GM21619 (cell line): ENCODE data around the gene BRIP1.

Experiments used
- ATAC-seq: cut with Tn5 transposase; IDR thresholded peaks from one replicate; pipeline ENCODE4 v1.9.1; 2021; ENCODE audit not compliant: unreplicated experiment

BRIP1 gene

GRCh38 chr17:61764846-61765245 is 98.5 kb downstream of the BRIP1 start:
- ATAC-seq = no peak

GRCh38 chr17:61761827-61762226 is 101.5 kb downstream of the BRIP1 start:
- no peak for ATAC-seq

GRCh38 chr17:61759362-61759761 is 104.0 kb downstream of the BRIP1 start:
- no peak for ATAC-seq

DNA sequence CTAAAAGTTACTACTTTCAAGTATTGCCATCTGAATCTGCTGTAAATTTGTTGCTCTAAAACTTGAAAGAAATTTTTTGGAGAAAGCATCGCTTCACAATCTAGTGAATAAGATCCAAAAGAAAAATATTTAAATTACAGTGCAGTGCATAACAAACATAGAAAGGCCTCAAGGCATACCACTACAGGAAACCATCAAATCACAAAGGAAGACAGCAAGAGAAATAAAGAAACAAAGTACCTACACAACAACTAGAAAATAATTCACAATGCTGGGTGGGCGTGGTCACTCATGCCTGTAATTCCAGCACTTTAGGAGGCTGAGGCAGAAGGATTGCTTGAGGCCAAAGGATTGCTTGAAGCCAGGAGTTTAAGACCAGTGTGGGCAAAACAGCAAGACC is 104.9 kb downstream of the BRIP1 start:
- no peak for ATAC-seq

DNA sequence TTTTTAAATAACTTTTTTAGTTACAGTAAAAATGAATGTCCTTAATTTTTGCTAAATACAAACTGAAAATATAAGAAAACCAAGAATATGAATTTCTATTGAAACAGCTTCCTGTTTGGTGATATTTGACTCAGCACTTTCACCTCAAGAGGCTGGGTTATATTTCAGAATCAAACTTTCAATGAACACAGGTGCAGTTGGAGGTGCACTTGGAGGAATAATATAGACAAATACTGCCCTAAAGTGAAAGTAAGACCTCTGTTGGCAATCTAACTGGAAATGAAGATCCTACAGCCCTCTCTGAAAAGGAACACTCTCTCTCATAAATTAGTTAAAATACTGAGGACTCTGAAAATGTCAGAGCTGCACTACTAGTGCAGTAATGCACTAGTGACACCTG is 106.2 kb downstream of the BRIP1 start:
- peak; percentile 83 for ATAC-seq

DNA sequence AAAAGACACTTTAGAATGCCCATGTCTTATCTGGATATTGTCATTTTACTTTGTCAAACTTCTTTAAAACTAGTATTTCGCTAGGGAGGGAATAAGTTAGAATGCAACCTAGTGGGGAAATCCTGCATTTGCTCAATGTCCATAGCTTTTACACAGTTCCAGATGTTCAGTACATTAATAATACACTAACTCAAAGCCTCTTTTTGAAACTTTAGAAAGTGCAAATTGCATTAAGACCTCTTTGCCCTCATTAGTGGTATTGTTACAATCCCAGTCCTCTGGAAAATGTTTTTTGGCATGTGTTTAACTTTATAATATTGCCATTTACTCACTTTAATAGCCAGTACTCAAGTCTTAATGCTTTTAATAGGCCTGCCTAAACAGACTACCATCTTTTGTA is 106.8 kb downstream of the BRIP1 start:
- ATAC-seq = no peak

DNA sequence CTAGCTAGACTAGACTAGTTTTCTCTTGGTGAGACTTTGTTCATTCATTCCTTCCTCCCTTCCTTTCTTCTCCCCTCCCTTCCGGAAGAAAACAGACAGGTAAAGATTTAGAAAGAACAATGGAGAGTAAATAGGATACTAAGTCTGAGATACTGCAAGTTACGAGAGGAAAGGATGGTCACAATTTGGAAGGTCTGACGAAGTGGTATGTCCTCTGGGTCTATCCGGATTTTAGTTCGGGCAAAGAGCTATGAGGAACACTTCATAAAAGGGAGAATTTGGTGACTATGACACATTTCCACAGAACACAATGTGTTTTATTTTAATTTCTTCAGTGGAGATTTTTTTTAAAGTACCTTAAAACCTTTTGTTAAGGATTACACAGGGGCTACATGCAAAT is 107.7 kb downstream of the BRIP1 start:
- no peak for ATAC-seq

DNA sequence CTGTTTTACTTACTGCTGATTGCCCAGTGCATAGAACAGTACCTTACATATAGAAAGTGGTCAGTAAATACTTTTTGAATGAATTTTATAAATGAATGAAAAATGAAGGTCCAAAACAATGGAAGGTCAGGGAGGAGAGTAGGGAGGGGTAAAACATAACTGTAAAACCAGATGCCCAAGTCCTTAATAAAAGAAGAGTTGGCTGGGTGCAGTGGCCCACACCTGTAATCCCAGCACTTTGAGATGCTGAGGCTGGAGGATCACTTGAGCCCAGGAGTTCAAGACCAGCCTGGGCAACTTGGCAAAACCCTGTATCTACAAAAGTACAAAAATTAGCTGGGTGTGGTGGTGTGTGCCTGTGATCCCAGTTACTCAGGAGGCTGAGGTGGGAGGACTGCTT is 108.2 kb downstream of the BRIP1 start:
- ATAC-seq = no peak

GRCh38 chr17:61754124-61754523 is 109.2 kb downstream of the BRIP1 start:
- ATAC-seq = no peak

GRCh38 chr17:61753696-61754095 is 109.6 kb downstream of the BRIP1 start:
- ATAC-seq = no peak

DNA sequence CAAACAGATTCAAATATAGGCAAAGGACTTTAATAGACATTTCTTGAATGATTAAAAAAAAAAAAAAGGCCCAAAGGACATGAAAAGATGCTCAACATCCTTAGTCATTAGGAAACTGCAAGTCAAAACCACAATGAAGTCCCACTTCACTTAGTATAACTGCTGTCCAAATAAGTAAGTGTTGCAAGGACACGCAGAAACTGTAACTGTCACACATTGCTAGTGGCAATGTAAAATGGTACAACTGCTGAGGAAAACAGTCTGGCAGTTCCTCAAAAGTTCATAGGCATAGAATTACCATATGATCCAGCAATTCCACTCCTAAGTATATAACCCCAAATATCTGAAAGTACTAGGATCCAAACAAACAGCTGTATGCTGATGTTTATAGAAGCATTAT is 112.7 kb downstream of the BRIP1 start:
- peak; percentile 98 for ATAC-seq

DNA sequence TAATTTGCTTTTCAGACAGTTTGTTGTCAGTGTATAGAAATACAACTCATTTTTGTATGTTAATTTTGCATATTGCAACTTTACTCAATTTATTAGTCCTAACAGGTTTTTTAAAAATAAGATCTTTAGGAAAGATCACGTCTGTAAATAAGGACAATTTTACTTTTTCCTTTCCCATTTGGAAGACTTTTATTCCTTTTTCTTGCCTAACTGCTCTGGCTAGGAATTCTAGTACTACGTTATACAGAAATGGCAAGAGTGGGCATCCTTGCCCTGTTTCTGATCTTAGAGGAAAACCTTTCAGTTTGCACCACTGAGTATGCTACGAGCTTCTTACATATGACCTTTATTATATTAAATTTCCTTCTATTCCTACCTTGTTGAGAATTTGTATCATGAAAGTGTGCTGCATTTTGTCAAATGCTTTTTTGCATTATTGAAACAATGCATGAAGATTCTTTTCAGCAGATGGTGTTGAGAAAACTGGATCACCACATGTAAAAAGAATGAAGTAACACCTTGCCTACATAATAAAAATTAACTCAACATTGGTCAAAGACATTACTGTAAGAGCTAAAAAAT is 113.4 kb downstream of the BRIP1 start:
- ATAC-seq = no peak

- no peak for ATAC-seq
Observed at GRCh38 chr17:61746248-61746985, 116.9 kb downstream of the BRIP1 start.

GRCh38 chr17:61744804-61745203 is 118.5 kb downstream of the BRIP1 start:
- no peak for ATAC-seq

- no peak for ATAC-seq
Observed at GRCh38 chr17:61744252-61744651, 119.1 kb downstream of the BRIP1 start.

DNA sequence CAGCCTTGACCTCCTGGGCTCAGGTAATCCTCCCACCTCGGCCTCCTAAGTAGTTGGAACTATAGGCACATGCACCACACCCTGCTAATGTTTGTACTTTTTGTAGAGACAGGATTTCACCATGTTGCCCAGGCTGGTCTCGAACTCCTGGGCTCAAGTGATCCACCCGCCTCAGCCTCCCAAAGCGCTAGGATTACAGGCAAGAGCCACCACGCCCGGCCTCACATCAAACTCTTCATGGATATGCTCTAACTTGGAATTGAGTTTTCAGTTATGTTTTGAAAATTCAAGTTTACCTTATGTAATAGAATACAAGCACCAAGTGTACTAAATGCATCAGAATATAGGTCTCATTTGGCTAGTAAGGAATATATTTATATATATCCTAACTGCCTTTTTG is 119.6 kb downstream of the BRIP1 start:
- ATAC-seq = no peak

DNA sequence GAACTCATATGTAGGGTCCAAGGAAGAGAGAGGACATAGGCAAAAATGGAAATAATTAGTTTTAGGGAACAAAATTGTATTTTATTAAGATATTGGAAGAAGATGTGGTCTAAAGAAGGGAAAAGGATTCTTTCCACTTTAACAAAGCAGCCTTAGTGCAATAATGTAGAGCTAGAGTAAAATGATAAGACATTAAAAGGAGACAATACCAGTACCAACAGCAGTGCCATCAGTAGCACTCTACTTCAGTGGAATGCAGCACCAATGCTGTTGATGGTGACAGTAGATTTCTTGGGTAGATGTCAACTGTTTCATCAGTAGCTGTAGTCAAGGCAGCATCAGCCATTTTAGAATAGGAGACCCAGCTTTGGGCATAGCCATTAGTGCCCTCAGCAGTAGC is 124.3 kb downstream of the BRIP1 start:
- no peak for ATAC-seq

DNA sequence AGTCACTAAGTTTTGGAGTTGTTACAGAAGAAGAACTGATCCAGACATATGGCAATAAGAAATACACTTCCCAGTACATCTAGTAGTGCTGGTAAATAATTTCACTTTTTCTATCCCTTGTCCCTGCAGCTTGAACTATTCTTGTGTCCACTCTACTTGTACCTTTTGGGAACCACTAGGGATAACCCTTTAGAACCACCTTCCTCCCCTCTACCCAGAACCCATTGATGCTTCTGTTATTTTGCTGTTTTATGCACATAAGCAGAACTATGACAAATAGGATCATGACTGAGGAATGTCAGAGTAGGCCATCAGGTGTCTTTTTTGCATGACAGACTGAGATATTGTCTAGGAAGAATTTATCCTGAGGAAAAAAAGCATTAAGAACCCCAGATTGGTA is 125.1 kb downstream of the BRIP1 start:
- ATAC-seq = no peak

DNA sequence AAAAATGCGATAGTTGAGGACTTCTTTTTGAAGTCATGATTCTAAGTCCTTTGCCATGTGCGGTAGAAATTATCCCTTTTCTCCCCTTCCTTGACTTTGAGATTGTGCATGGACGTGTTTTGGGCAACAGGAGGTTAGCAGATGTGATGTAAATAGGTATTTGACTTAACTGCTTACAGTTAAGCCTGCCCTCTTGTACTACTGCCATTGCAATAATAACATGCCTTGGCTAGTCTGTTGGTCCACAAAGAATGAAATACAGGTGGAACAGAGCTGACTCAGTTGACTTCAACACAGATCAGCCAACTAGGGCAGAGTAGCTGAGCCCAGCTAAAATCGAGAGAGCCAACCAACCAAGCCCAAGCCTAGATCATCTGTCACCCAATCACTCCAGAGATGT is 125.5 kb downstream of the BRIP1 start:
- ATAC-seq = no peak

GRCh38 chr17:61736438-61736837 is 126.9 kb downstream of the BRIP1 start:
- no peak for ATAC-seq

- no peak for ATAC-seq
Observed at GRCh38 chr17:61735807-61736206, 127.5 kb downstream of the BRIP1 start.

DNA sequence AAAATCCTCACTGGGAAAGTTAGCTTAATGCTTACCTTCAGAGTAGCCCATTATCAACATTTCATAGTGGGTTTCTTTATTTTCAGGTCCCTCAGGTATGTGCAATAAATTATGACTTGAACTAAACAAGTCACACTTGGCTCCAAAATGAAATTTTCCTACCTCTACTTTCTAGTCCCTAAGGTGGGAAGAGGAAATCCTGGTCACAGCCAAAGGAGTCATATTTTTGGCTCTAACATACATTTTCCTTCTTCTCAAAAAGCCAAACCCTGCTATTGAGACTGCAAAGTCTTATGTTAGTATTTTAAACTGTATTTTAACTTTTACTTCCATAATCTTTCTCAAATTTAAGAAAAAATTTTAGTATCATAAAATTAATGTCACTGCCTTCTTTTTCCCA is 128.9 kb downstream of the BRIP1 start:
- ATAC-seq = no peak

DNA sequence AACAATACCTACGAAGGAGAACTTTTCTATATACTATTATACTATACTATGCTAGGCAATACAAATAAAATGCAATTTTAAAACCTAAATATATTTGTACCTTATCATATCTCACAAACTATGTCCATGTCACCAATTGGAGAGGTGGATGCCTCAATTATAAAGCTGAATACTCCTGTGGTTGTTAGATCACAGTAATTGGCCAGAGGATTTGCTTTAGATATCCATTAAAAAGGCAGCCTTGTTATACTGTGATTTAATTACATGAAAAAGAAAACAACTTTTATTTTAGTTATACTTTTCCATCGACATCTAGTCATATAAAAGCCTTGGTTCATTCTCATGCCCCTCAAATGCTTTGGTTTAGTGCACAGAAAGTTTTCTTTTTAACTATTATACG is 129.3 kb downstream of the BRIP1 start:
- no peak for ATAC-seq
